Activated CD8-positive, alpha-beta memory T cell treated with anti-CD3 and anti-CD28 coated beads for 4 hours (primary cell): ENCODE measurements around the gene CENPVL3.
"Not testable (repeated sequence)": the region's sequence is repeated elsewhere in the genome, so short reads cannot be mapped to it uniquely, and the experiment has no call there.

ENCODE experiments used
- DNase-seq, 2 donors: peaks; one replicate each; pipeline ENCODE4 v3.0.0-alpha.2; 2020; ENCODE audit warnings: low read depth in 2 of 2

Gene CENPVL3

GRCh38 chrX:51618241-51619155 lies at the start of gene CENPVL3:
Gene CENPVL3 (minus strand): TSS chrX:51618912. CDS start chrX:51618873, 39 bp downstream.
- DNase-seq = not testable (repeated sequence)

- no peak for DNase-seq
Measured at GRCh38 chrX:51665981-51666380, 47.3 kb upstream of the CENPVL3 start.

GRCh38 chrX:51643377-51643776 lies 24.7 kb upstream of the CENPVL3 start:
- DNase-seq = no peak

- DNase-seq = no peak
Measured at GRCh38 chrX:51641421-51642021, 22.8 kb upstream of the CENPVL3 start.

- DNase-seq = not testable (repeated sequence)
Measured at GRCh38 chrX:51636511-51636910, 17.8 kb upstream of the CENPVL3 start.

GRCh38 chrX:51614353-51615012 lies 4.2 kb downstream of the CENPVL3 start:
- no peak for DNase-seq

- no peak for DNase-seq
Measured at GRCh38 chrX:51608766-51609165, 9.9 kb downstream of the CENPVL3 start.

- no peak for DNase-seq
Measured at GRCh38 chrX:51608126-51608525, 10.6 kb downstream of the CENPVL3 start.

GRCh38 chrX:51606446-51606845 lies 12.3 kb downstream of the CENPVL3 start:
- DNase-seq = no peak

- DNase-seq = no peak
Measured at GRCh38 chrX:51598899-51599298, 19.8 kb downstream of the CENPVL3 start.

GRCh38 chrX:51571874-51572273 lies 46.8 kb downstream of the CENPVL3 start:
- no peak for DNase-seq

GRCh38 chrX:51569561-51569960 lies 49.2 kb downstream of the CENPVL3 start:
- no peak for DNase-seq

- no peak for DNase-seq
Measured at GRCh38 chrX:51568586-51568985, 50.1 kb downstream of the CENPVL3 start.
